Activated CD8-positive, alpha-beta memory T cell treated with anti-CD3 and anti-CD28 coated beads for 1 hour (primary cell): Measurements from ENCODE around the gene ACSBG1.
A peak's percentile ranks its signal among the peaks of the same experiment; 100 is the strongest.

Source experiments
- DNase-seq, 2 donors: peaks; one replicate each; pipeline ENCODE4 v3.0.0-alpha.2; 2020; ENCODE audit warnings: low read depth in 1 of 2; ENCODE audit errors: extremely low read depth in 1 of 2

ACSBG1 gene

DNA sequence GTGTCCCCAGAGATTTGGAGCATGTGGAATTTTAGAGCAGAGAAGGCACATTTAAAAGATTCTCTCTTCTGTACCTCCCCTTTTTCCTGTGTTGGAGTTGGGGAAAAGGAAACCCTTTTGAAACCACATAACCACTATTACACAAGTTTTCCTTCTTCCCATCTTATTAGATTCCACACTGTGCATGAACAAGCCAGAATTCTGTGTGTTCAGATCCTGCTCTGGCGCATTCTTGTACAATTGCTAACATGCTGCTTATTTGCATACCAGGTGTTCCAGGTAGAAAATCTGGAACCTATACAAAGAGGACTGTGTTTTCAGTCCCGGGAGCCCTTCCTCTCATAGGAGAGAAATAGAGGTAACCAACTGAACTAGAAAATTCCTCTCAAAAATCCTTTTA, 100.6 kb downstream of the ACSBG1 start:
- DNase-seq, result no peak

DNA sequence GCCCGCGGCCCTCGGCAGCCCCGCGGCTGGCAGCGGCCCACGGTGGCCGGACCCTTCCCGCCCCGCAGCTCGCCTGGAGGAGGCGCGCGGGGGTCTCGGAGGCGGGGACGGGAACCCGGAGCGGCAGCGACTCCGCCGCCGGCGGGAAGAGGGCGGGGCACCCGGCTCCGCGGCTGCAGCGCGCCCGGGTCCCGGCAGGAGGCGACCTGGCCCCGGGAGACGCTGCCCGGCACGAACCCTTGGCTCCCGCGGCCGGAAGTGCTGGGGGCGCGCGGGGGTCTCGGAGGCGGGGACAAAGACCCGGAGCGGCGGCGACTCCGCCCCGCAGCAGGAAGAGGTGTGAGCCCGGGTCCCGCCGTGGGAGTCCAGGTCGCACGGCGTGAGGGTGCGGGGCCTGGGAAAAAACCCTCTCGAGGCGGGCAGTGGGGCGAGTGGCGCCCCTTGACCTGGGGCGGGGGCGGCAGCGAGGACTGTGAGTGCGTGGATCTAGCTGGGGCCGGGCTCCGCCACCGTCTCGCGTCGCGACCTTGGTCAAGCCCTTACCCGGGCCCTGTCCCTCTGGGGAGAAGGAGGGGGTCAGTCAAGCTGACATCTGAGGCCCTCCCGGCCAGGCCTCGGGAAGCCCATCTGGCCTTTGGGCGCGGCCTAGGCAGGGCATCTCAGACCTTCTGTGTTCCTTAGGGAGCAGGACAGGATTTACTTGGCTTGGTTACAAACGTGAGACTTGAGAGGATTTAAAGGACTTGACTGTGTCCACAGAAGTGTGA, 102.9 kb downstream of the ACSBG1 start, which contains the start of gene CIB2:
Gene CIB2 (minus strand): TSS at position 151 of the 767 bp plus-strand sequence. CDS start 230 bp downstream, outside the sequence.
- peak; percentile 27 to 60 for DNase-seq

DNA sequence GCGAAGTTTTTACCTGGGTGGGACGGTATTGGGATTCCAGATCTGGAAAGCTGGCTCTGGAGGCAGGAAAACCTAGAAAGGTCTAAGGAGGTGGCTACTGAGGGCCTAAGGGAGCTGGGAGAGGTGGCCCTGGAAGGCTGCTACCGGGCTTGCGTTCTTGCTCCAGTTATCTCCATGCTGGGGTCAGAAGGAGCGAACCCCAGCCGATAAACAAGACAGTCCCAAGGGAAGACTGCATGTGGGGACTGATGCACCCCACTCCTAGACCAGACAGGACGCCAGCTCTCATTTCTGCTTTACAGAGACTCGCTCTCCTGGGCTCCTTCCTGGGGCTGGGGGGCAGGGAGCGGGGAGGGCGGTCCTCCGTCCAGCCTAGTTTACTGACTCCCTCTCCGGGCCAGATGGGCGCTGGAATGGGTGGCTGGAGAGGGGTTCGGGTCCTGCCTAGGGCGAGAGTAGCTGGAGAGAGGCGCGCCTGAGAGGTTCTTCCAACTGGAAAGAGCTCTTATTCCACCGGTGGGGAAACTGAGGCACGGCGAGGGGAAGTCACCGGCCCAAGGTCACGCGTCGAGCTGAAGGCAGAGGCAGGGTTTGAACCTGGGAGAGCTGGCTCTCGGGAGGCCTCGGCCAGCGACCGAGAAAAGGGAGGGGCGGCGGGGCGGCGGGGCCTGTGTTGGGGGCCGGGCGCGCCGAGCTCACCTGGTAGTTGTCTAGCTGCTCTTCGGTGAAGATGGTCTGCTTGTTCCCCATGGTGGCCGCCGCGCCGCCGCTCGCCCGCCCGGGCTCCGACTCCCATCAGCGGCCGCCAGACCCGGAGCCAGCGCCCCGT, 103.7 kb downstream of the ACSBG1 start:
- peak in 1 of 2 donors; percentile 28 for DNase-seq

DNA sequence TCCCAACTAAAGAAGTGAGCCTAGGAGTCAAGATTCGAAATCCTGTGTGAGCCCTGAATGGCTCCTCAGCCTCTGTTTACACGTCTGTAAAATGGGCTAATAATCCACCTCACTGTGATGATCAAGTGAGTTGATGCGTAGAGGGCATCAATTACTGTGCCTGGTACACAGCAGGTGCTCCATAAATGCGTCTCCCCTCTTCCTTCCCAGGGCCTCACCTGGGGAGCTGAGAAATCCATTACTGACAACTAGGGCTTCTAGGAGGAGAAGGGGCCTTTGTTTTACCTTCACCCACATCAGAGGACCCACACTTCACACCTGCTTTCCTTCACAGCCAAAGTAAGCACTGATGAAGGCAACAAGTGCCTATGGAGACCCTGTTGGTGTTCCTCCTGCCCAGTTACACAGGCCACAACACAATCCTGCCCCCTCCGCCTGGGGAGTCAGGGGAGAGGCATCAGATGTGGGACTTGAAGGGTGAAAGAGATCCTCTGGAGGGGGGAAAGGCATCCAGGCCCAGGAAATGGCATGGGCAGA, 104.5 kb downstream of the ACSBG1 start:
- DNase-seq, result no peak

DNA sequence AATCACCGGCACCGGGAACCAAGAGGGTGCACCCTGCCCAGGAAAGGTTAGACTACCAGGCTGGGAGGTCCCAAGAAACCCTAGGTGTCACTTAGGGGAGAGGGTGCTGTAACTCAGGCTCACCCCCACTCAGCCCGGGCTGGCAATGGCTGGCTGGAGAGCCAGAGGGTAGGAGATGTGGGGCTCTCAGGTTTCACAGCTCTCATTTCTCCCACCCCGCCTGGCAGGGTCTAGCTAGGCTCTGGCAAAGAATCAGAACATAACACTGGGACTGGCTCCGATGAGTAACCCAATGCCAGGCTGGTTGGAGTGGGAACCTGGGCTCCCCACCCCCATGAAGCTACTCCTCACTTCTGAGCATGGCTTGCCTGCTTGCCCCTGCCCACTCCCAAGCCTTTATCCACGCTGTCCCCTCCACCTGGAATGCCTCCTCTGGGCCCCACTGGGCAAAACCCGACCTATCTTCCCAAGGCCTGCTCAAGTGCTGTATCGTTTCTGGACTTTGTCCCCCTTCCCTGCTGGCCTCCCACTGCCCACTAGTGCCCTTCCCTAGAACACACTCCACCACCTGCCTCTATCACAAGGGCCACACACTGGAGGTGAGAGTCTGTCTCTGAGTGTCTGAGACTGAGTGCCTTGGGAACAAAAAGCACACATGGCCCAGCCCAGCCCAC, 105.2 kb downstream of the ACSBG1 start:
- no peak for DNase-seq

DNA sequence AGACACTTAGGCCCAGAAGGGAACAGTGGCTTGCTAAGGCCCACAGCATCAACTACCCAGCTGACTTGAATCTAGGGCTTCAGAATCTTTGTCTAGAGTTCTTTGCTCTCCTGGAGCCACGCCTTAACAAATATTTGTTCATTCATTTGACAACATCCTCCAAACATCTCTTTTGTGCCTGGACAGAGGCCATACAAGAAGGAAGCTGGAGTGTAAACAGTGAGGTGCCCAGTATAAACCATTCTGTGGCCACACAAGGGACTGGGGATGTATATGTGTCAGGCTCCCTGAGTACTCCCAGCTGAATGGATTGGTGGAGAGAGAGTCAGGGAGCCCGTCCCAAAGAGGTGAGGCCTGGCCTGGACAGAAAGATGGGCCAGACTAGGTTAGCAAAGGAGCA, 106.5 kb downstream of the ACSBG1 start:
- DNase-seq, result no peak

DNA sequence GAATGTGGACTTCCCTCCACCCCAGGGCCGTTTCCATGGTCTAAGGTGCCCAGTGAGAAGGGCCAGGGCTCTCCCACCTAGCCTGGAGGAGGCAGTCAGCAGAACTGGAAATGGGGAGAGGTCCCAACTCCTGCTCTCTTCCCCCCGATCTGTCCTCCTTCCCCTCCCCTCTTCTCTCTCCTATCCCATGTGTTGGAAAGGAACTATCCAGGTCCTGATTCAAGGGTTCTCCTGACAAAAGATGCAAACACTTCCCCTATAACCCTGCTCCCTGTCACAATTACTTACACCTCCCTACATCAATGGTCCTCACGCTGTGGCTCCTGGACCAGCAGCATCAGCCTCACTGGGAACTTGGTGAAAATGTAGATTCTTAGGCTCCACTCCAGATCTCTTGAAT, 109.1 kb downstream of the ACSBG1 start:
- DNase-seq, result no peak

DNA sequence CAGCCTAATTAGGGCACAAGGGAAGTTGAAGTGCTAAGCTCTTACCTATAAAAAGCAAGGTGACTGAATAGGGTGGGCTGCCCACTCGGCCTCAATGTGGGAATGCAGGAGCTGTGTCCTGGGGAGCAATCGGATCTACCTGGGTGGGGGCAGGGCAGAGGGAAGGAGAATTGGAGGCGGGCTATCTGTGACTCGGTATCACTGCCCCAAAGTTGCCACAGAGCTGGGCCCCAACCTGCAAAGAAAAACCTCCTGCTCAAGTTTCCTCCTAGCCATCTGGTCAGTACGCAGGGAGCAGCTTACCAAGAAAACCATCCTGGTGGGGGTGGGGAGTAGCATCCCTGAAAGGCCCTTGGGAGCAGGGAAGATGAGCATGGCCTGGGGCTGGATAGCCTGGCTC, 113.8 kb downstream of the ACSBG1 start:
- no peak for DNase-seq
